ENCODE measurements around the gene CD7. TPM values are rescaled to one million over a fixed set of nuclear protein-coding genes. Genes with fewer than 3 reads are reported as not detected.

Gene CD7
- total RNA-seq, 1 donor from 2014 or later: 1.0 TPM

- H3K4me1 Mint-ChIP-seq (ENCODE audit: unreplicated experiment): peaks cover 53% of the 10 kb centered on the region
- no peak for TF ChIP-seq CTCF (IDR thresholded peaks at IDR 0.05)
- no peaks in the 10 kb centered on the region for H3K27me3 Mint-ChIP-seq (ENCODE audit: unreplicated experiment)
- H3K4me3 Mint-ChIP-seq (ENCODE audit: unreplicated experiment): peak within 1 kb of the TSS; percentile 73
- DNase-seq (ENCODE audit: extremely low spot score, unreplicated experiment): peak; percentile 91
- H3K9me3 Mint-ChIP-seq (ENCODE audit: unreplicated experiment): no peaks in the 10 kb centered on the region
- peak within 1 kb of the TSS; percentile 88 for H3K27ac Mint-ChIP-seq (ENCODE audit: unreplicated experiment)
- H3K36me3 Mint-ChIP-seq (ENCODE audit: unreplicated experiment): no peaks in the 10 kb centered on the region
Observed at GRCh38 chr17:82333279-82334171, 16.1 kb upstream of the CD7 start, which contains the start of gene SECTM1. SECTM1 (minus strand) TSS chr17:82333766; CDS start chr17:82327240, 6,526 bp downstream.

- Mint-ChIP-seq H3K9me3 (ENCODE audit: unreplicated experiment) (no peaks in the 10 kb centered on the region), H3K4me1 (ENCODE audit: unreplicated experiment) (peaks cover 54% of the 10 kb centered on the region), H3K36me3 (ENCODE audit: unreplicated experiment) (no peaks in the 10 kb centered on the region), H3K27me3 (ENCODE audit: unreplicated experiment) (no peaks in the 10 kb centered on the region), H3K27ac (ENCODE audit: unreplicated experiment) (no peak overlapping the region), H3K4me3 (ENCODE audit: unreplicated experiment) (peak overlapping the region; percentile 68)
- no peak for TF ChIP-seq CTCF (IDR thresholded peaks at IDR 0.05)
- no peak for DNase-seq (ENCODE audit: extremely low spot score, unreplicated experiment)
Observed at GRCh38 chr17:82332669-82333278, 15.4 kb upstream of the CD7 start.

GRCh38 chr17:82331345-82331939 is 14.0 kb upstream of the CD7 start:
- Mint-ChIP-seq H3K36me3 (ENCODE audit: unreplicated experiment) (no peaks in the 10 kb centered on the region), H3K27ac (ENCODE audit: unreplicated experiment) (no peak overlapping the region), H3K27me3 (ENCODE audit: unreplicated experiment) (peaks cover 3% of the 10 kb centered on the region), H3K4me1 (ENCODE audit: unreplicated experiment) (peaks cover 57% of the 10 kb centered on the region), H3K4me3 (ENCODE audit: unreplicated experiment) (no peak overlapping the region), H3K9me3 (ENCODE audit: unreplicated experiment) (no peaks in the 10 kb centered on the region)
- no peak for TF ChIP-seq CTCF (IDR thresholded peaks at IDR 0.05)
- no peak for DNase-seq (ENCODE audit: extremely low spot score, unreplicated experiment)

- DNase-seq (ENCODE audit: extremely low spot score, unreplicated experiment): peak; percentile 91
- Mint-ChIP-seq H3K27ac (ENCODE audit: unreplicated experiment) (no peak overlapping the region), H3K36me3 (ENCODE audit: unreplicated experiment) (no peaks in the 10 kb centered on the region), H3K4me3 (ENCODE audit: unreplicated experiment) (peak overlapping the region; percentile 40), H3K4me1 (ENCODE audit: unreplicated experiment) (peaks cover 49% of the 10 kb centered on the region), H3K27me3 (ENCODE audit: unreplicated experiment) (peaks cover 3% of the 10 kb centered on the region), H3K9me3 (ENCODE audit: unreplicated experiment) (no peaks in the 10 kb centered on the region)
- TF ChIP-seq CTCF (IDR thresholded peaks at IDR 0.05): no peak
Observed at GRCh38 chr17:82330322-82331239, 13.2 kb upstream of the CD7 start.
